Activated gamma-delta T cell (primary cell): ENCODE results near the gene SCCPDH.
"Not testable (repeated sequence)": the region's sequence is repeated elsewhere in the genome, so short reads cannot be mapped to it uniquely, and the experiment has no call there.

ENCODE experiments used
- DNase-seq: peaks from one replicate; lab custom pipeline; 2025; lab: John Stamatoyannopoulos, UW

Gene SCCPDH

GRCh38 chr1:246801241-246802020, 77.2 kb downstream of the SCCPDH start:
- DNase-seq = no peak

GRCh38 chr1:246803373-246803772, 79.2 kb downstream of the SCCPDH start:
- DNase-seq = no peak

- DNase-seq = no peak
Measured at GRCh38 chr1:246803883-246804282, 79.7 kb downstream of the SCCPDH start.

GRCh38 chr1:246805135-246805716, 81.0 kb downstream of the SCCPDH start:
- DNase-seq = no peak

GRCh38 chr1:246809473-246809872, 85.3 kb downstream of the SCCPDH start:
- DNase-seq = no peak

- no peak for DNase-seq
Measured at GRCh38 chr1:246811985-246812384, 87.8 kb downstream of the SCCPDH start.

GRCh38 chr1:246813325-246813724, 89.1 kb downstream of the SCCPDH start:
- not testable (repeated sequence) for DNase-seq

- DNase-seq = no peak
Measured at GRCh38 chr1:246814890-246815289, 90.7 kb downstream of the SCCPDH start.

GRCh38 chr1:246815693-246816270, 91.6 kb downstream of the SCCPDH start:
- no peak for DNase-seq
